ENCODE results near the gene WDR33. TPM values are rescaled to one million over a fixed set of nuclear protein-coding genes. Genes with fewer than 3 reads are reported as not detected.

The WDR33 gene
- total RNA-seq, 1 donor from 2014 or later = 55.4 TPM

DNA sequence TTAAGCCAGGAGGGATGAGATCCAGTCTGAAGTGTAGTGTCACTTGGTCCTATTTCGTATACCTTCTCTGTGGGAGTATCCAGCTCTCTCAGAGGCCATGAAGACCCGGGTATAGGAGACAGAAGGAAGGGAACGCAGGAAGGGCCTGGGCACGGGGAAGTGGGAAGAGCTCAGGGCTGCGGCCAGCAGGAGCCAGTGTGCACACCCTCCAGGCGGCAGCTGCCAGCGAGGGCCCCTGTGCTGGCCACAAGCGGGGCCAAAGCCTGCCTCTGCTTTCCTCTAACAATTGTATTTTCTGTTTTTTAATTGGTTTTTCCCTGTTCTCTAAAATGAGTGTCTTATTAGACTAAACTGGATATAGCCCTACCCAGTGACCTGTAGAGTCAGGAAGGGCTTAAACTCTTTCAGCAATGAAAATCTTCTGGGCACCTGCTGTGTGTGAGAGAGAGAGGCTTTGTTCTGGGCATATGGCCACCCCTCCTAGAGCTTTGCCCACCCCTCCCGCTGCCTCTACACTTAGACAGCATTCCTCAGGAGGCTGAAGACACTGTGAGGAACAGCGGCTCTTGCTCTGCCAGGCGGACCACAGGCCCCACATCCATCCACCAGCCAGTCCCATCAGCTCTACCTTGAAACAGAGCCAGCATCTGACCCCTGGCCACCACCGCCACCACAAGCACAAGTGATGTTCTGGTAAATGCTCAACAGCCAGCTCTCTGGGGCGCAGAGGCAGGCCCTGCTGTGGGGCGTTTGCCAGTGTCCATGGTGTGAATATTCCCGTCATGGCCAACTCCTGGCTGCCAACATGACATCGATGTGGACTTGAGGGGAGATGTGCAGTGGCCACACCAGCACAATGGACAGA, 155.5 kb downstream of the WDR33 start:
- no peak overlapping the region for H3K4me3 ChIP-seq
- H3K27ac ChIP-seq = peak overlapping the region; percentile 65
- peaks cover 46% of the 10 kb centered on the region for H3K36me3 ChIP-seq
- no peaks in the 10 kb centered on the region for H3K9me3 ChIP-seq
- H3K27me3 ChIP-seq (ENCODE audit: low read depth) = no peaks in the 10 kb centered on the region
- ATAC-seq (no peak), DNase-seq (peak; percentile 39)
- TF ChIP-seq, protein P1, sequence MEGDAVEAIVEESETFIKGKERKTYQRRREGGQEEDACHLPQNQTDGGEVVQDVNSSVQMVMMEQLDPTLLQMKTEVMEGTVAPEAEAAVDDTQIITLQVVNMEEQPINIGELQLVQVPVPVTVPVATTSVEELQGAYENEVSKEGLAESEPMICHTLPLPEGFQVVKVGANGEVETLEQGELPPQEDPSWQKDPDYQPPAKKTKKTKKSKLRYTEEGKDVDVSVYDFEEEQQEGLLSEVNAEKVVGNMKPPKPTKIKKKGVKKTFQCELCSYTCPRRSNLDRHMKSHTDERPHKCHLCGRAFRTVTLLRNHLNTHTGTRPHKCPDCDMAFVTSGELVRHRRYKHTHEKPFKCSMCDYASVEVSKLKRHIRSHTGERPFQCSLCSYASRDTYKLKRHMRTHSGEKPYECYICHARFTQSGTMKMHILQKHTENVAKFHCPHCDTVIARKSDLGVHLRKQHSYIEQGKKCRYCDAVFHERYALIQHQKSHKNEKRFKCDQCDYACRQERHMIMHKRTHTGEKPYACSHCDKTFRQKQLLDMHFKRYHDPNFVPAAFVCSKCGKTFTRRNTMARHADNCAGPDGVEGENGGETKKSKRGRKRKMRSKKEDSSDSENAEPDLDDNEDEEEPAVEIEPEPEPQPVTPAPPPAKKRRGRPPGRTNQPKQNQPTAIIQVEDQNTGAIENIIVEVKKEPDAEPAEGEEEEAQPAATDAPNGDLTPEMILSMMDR (IDR thresholded peaks at IDR 0.05) = no peak
- peaks cover 68% of the 10 kb centered on the region for H3K4me1 ChIP-seq
- intact Hi-C loops (cut with DNase I) = no loop called here

DNA sequence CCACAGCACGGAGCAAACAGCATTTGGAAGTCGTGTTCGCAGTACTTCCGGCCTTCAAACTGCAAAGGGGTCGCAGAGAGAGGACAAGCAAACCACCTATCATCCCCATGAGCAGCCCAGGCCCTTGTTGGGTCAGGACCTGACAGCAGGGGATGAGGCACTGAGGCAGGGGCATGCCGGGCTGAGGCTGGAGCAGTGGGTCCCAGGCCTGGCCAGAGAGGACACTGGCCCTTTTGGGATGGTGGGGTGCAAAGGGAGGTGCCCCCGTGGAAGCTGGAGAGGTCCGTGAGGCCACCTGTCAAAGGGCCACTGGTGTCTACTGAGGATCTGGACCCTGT, 156.2 kb downstream of the WDR33 start:
- intact Hi-C loops (cut with DNase I) = no loop called here
- DNase-seq (peak; percentile 32), ATAC-seq (no peak)
- H3K4me1 ChIP-seq = peaks cover 73% of the 10 kb centered on the region
- no peaks in the 10 kb centered on the region for H3K9me3 ChIP-seq
- no peaks in the 10 kb centered on the region for H3K27me3 ChIP-seq (ENCODE audit: low read depth)
- no peak overlapping the region for H3K4me3 ChIP-seq
- TF ChIP-seq, protein P1 (IDR thresholded peaks at IDR 0.05) = no peak
- H3K36me3 ChIP-seq = peaks cover 46% of the 10 kb centered on the region
- peak overlapping the region; percentile 65 for H3K27ac ChIP-seq

DNA sequence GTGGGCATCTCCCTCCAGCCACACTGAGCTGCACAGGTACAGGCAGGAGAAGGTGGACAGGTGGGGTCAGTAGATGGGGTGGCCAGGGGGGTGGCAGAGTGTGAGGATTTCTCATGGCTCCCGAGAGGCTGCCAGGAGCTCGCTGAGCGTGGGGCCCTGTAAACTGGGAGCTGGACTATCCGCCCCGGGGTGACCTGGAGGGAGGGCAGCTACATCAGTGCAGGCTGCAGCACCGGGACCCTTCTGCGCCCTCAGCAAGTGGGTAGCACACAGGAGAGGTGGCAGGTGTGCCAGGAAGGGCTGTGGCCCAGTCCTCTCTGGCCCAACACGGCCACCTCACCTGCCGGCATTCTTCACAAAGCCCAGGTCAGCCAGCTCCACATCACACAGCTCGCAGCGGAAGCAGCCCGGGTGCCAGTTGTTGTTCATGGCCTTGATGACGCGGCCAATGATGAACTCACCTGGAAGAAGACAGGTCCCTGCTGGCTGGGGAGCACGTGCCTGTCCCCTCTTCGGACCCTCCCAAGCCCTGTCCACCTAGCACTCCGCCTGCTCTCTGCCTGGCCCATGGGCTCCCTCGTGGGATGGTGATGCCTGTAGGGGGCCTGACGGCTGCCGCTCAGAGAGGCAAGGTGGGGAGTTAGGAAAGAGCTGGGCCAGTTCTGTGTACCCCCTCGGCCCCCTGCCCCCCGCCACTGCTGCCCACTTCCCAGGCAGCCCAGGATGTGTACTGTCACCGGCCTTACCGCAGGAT, 156.7 kb downstream of the WDR33 start:
- ATAC-seq = no peak

DNA sequence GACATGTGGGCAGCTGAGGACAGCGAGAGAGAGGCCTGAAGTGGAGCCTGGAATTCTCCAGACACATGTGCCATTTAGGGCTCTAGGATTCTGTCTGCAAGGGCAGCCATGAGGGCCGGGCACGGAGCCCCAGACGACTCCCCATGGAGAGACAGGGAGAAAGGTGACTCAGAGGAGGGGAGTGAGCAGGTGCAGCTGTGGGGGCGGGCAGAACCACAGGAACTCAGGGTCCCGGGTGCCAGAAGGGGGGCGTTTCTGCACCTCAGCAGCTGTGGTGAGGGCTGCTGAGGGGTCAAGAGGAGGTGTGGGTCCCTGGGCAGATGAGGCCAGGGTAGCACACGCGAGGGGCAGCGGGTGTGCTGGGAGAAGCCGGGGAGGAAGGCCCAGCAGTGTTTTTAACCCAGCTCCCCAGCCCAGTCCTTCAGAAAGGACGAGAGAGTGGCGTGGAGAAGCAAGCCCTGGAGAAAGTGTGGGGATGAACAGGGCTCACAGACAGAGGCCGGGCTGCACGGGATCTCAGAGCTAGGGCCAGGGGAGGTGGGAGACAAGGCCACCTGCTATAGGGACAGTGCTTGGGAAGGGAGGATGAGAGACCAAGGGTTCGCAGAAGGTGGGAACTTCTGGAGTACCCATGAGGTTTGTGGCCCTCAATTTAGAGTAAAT, 157.4 kb downstream of the WDR33 start:
- intact Hi-C loops (cut with DNase I) = no loop called here
- ATAC-seq = no peak
- TF ChIP-seq, protein P1 (IDR thresholded peaks at IDR 0.05) = no peak
- no peaks in the 10 kb centered on the region for H3K9me3 ChIP-seq
- H3K36me3 ChIP-seq = peaks cover 46% of the 10 kb centered on the region
- peak overlapping the region; percentile 50 for H3K27ac ChIP-seq
- no peaks in the 10 kb centered on the region for H3K27me3 ChIP-seq (ENCODE audit: low read depth)
- no peak overlapping the region for H3K4me3 ChIP-seq
- H3K4me1 ChIP-seq = peaks cover 71% of the 10 kb centered on the region
- DNase-seq = peak; percentile 34

More for the DNA sequence above, 156.7 kb downstream of the WDR33 start:
- Histone ChIP-seq H3K9me3 (no peaks in the 10 kb centered on the region), H3K27ac (no peak overlapping the region), H3K4me1 (peaks cover 75% of the 10 kb centered on the region), H3K4me3 (no peak overlapping the region), H3K27me3 (ENCODE audit: low read depth) (no peaks in the 10 kb centered on the region), H3K36me3 (peaks cover 46% of the 10 kb centered on the region)
- intact Hi-C loops (cut with DNase I) = no loop called here
- TF ChIP-seq, protein P1 (IDR thresholded peaks at IDR 0.05) = no peak
- DNase-seq = peak; percentile 38

DNA sequence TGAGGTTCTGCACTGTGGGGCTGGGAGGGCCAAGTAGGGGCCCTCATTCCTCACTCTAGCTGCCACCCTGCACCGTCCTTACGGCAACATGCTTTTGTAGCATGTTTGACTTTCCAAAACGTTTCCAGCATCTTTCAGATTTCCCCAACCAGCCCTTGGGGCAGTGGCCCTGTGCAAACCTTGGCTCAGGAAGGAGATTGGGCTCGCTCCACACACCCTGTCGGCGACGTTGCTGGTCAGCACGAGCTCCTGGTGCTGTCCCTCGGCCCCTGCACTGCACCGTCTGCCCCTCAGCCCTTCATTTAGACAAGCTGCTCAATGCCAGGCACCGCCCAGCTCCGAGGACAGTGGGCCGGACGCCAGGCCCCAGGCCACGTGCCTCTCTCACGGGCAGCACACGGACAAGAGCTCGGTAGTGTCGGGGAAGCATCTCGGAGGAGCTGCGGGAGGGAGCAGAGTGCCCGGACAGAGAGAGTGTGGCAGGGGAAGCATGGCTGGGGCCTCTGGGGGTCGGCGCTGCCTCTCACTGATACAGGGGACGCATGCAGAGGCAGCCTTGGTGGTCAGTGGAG, 158.1 kb downstream of the WDR33 start:
- H3K27ac ChIP-seq = peak overlapping the region; percentile 50
- ATAC-seq = no peak
- peaks cover 69% of the 10 kb centered on the region for H3K4me1 ChIP-seq
- H3K4me3 ChIP-seq = no peak overlapping the region
- TF ChIP-seq, protein P1 (IDR thresholded peaks at IDR 0.05) = no peak
- H3K27me3 ChIP-seq (ENCODE audit: low read depth) = no peaks in the 10 kb centered on the region
- no peaks in the 10 kb centered on the region for H3K9me3 ChIP-seq
- intact Hi-C loops (cut with DNase I) = no loop called here
- H3K36me3 ChIP-seq = peaks cover 45% of the 10 kb centered on the region
- peak; percentile 29 for DNase-seq
